Urothelium cell line (cell line): Measurements from ENCODE around the gene FILIP1L.

Experiments
- DNase-seq: peaks from one replicate; pipeline ENCODE4 v3.0.0; 2011; ENCODE audit warnings: low spot score, mixed read lengths
- FAIRE-seq: peaks from 2 replicates; lab custom pipeline; 2011; peaks lifted over from hg19 to GRCh38; lab: Jason Lieb, UNC

Gene FILIP1L

GRCh38 chr3:99955773-99956562 is 158.3 kb downstream of the FILIP1L start:
- FAIRE-seq (no peak), DNase-seq (no peak)

GRCh38 chr3:99954914-99955644 is 159.2 kb downstream of the FILIP1L start:
- FAIRE-seq = no peak
- no peak for DNase-seq

GRCh38 chr3:99953596-99953995 is 160.7 kb downstream of the FILIP1L start:
- FAIRE-seq = peak; percentile 71
- DNase-seq = no peak

GRCh38 chr3:99952306-99952705 is 162.0 kb downstream of the FILIP1L start:
- peak; percentile 55 for DNase-seq
- FAIRE-seq = no peak

GRCh38 chr3:99951701-99952100 is 162.6 kb downstream of the FILIP1L start:
- DNase-seq = no peak

GRCh38 chr3:99950921-99951320 is 163.4 kb downstream of the FILIP1L start:
- FAIRE-seq (peak; percentile 30), DNase-seq (no peak)

More at GRCh38 chr3:99951701-99952100, 162.6 kb downstream of the FILIP1L start:
- no peak for FAIRE-seq

- DNase-seq = no peak
- FAIRE-seq = no peak
Measured at GRCh38 chr3:99949956-99950670, 164.2 kb downstream of the FILIP1L start.

GRCh38 chr3:99948467-99949089 is 165.7 kb downstream of the FILIP1L start:
- FAIRE-seq = no peak

GRCh38 chr3:99947356-99947755 is 166.9 kb downstream of the FILIP1L start:
- DNase-seq (no peak), FAIRE-seq (no peak)

More at GRCh38 chr3:99948467-99949089, 165.7 kb downstream of the FILIP1L start:
- no peak for DNase-seq

- FAIRE-seq (no peak), DNase-seq (no peak)
Measured at GRCh38 chr3:99945328-99945995, 168.8 kb downstream of the FILIP1L start.

- no peak for DNase-seq
- FAIRE-seq = no peak
Measured at GRCh38 chr3:99943931-99944761, 170.2 kb downstream of the FILIP1L start.

- FAIRE-seq (no peak), DNase-seq (no peak)
Measured at GRCh38 chr3:99941211-99941610, 173.1 kb downstream of the FILIP1L start.

GRCh38 chr3:99940350-99940749 is 174.0 kb downstream of the FILIP1L start:
- no peak for FAIRE-seq
- no peak for DNase-seq

- FAIRE-seq (no peak), DNase-seq (no peak)
Measured at GRCh38 chr3:99939876-99940275, 174.4 kb downstream of the FILIP1L start.

GRCh38 chr3:99938270-99938911 is 175.9 kb downstream of the FILIP1L start:
- no peak for FAIRE-seq
- no peak for DNase-seq

GRCh38 chr3:99934975-99935797 is 179.1 kb downstream of the FILIP1L start:
- no peak for FAIRE-seq
- DNase-seq = no peak

GRCh38 chr3:99933971-99934750 is 180.1 kb downstream of the FILIP1L start:
- DNase-seq (no peak), FAIRE-seq (no peak)
